Measurements from ENCODE around the gene GNB2.
"Not testable (repeated sequence)": the region's sequence is repeated elsewhere in the genome, so short reads cannot be mapped to it uniquely, and the experiment has no call there.

The GNB2 gene

DNA sequence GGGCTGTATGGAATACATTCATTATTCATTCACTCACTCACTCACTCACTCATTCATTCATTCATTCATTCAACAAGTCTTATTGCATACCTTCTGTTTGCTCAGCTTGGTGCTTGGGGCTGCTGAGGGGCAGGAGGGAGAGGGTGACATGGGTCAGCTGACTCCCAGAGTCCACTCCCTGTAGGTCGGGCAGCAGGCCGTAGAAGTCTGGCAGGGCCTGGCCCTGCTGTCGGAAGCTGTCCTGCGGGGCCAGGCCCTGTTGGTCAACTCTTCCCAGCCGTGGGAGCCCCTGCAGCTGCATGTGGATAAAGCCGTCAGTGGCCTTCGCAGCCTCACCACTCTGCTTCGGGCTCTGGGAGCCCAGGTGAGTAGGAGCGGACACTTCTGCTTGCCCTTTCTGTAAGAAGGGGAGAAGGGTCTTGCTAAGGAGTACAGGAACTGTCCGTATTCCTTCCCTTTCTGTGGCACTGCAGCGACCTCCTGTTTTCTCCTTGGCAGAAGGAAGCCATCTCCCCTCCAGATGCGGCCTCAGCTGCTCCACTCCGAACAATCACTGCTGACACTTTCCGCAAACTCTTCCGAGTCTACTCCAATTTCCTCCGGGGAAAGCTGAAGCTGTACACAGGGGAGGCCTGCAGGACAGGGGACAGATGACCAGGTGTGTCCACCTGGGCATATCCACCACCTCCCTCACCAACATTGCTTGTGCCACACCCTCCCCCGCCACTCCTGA, 49.1 kb downstream of the GNB2 start:
- in situ Hi-C loops (cut with HindIII; ENCODE audit: low sequenced_read_pairs) = no loop called here
- TF ChIP-seq, protein P1, sequence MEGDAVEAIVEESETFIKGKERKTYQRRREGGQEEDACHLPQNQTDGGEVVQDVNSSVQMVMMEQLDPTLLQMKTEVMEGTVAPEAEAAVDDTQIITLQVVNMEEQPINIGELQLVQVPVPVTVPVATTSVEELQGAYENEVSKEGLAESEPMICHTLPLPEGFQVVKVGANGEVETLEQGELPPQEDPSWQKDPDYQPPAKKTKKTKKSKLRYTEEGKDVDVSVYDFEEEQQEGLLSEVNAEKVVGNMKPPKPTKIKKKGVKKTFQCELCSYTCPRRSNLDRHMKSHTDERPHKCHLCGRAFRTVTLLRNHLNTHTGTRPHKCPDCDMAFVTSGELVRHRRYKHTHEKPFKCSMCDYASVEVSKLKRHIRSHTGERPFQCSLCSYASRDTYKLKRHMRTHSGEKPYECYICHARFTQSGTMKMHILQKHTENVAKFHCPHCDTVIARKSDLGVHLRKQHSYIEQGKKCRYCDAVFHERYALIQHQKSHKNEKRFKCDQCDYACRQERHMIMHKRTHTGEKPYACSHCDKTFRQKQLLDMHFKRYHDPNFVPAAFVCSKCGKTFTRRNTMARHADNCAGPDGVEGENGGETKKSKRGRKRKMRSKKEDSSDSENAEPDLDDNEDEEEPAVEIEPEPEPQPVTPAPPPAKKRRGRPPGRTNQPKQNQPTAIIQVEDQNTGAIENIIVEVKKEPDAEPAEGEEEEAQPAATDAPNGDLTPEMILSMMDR (IDR thresholded peaks at IDR 0.05; ENCODE audit: low read depth, low read length, missing control alignments) = no peak

GRCh38 chr7:100723732-100724275, 50.3 kb downstream of the GNB2 start:
- in situ Hi-C loops (cut with HindIII; ENCODE audit: low sequenced_read_pairs) = no loop called here
- TF ChIP-seq, protein P1 (IDR thresholded peaks at IDR 0.05; ENCODE audit: low read depth, low read length, missing control alignments) = no peak
- H3K4me3 ChIP-seq (ENCODE audit: low read depth, low read length) = no peak overlapping the region
- DNase-seq (ENCODE audit: low read depth) = no peak

More for the DNA sequence above, 49.1 kb downstream of the GNB2 start:
- DNase-seq (ENCODE audit: low read depth) = no peak
- H3K4me3 ChIP-seq (ENCODE audit: low read depth, low read length) = no peak overlapping the region

GRCh38 chr7:100724364-100724763, 50.8 kb downstream of the GNB2 start:
- in situ Hi-C loops (cut with HindIII; ENCODE audit: low sequenced_read_pairs) = not testable (repeated sequence)

DNA sequence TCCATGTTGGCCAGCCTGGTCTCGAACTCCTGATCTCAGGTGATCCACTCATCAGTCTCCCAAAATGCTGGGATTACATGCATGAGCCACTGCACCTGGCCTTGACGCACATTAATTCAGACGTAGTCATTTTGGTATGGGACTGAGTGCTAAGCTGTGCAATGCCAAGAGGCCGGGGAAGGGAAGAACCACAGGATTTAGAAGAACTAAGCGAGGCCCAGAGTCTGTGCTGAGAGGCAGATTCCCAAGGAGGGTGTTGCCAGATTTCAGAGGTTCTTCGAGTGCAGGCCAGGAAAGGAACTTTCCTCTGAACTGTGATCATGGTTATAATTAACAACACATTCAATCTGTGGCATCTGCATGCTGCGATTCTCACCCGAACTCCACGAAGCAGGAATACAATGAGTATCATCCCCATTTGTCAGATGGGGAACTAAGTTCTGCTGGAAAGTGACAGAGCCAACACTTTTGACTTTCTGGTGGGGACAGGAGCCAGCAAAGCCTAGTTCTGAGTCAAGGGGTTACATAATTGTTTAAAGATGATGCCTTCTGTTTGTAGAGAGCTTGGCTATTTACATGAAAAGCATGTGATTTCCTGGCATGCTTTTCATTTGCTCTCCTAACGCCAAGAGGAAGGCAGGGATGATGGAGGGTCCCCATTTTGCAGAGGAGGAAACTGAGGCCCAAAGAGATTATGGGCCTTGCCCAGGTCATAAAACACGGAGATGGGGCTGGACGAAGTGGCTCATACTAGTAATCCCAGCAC, 53.6 kb downstream of the GNB2 start:
- H3K4me3 ChIP-seq (ENCODE audit: low read depth, low read length) = no peak overlapping the region
- TF ChIP-seq, protein P1 (IDR thresholded peaks at IDR 0.05; ENCODE audit: low read depth, low read length, missing control alignments) = no peak
- in situ Hi-C loops (cut with HindIII; ENCODE audit: low sequenced_read_pairs) = no loop called here
- DNase-seq (ENCODE audit: low read depth) = no peak

More at GRCh38 chr7:100724364-100724763, 50.8 kb downstream of the GNB2 start:
- not testable (repeated sequence) for H3K4me3 ChIP-seq (ENCODE audit: low read depth, low read length); DNase-seq (ENCODE audit: low read depth)

DNA sequence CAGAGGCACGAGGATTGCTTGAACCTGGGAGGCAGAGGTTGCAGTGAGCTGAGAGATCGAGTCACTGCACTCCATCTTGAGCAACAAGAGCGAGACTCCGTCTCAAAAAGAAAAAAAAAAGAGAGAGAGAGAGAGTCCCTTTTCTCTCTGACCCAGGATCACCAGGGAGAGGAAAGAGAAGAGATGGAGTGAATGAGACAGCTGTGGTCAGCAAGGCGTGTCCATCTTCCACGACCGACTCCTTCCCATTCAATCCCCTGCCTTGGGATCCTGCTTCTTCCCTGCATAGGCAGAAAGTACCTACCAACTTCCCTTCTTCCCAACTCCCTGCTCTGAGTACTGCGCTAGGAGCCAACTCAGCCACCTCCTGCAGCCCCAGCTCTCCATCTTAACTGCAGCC, 54.7 kb downstream of the GNB2 start:
- no peak for DNase-seq (ENCODE audit: low read depth)
- H3K4me3 ChIP-seq (ENCODE audit: low read depth, low read length) = no peak overlapping the region
- in situ Hi-C loops (cut with HindIII; ENCODE audit: low sequenced_read_pairs) = no loop called here
- TF ChIP-seq, protein P1 (IDR thresholded peaks at IDR 0.05; ENCODE audit: low read depth, low read length, missing control alignments) = no peak

All from astrocyte of the cerebellum (primary cell).